ENCODE results near the gene GFY. TPM values are rescaled to one million over a fixed set of nuclear protein-coding genes. Genes with fewer than 3 reads are reported as not detected.
"Not testable (repeated sequence)": the region's sequence is repeated elsewhere in the genome, so short reads cannot be mapped to it uniquely, and the experiment has no call there.

GFY gene
- total RNA-seq, 1 donor from 2014 or later, result not detected

DNA sequence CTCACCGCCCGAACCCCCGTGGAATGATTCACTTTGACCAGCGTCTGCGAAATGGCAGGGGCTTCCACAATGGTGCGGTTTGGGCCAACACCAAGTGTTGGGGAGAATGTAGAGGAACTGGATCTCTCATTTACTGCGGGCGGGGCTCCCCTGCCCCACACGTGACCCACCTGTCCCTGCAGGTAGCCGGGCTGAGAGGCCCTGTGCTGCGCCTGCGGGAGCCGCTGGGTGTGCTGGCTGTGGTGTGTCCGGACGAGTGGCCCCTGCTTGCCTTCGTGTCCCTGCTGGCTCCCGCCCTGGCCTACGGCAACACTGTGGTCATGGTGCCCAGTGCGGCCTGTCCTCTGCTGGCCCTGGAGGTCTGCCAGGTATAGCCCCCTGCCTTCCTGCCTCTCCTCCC lies 43.0 kb downstream of the GFY start:
- DNase-seq (ENCODE audit: extremely low read depth, low read depth, low spot score), result no peak

DNA sequence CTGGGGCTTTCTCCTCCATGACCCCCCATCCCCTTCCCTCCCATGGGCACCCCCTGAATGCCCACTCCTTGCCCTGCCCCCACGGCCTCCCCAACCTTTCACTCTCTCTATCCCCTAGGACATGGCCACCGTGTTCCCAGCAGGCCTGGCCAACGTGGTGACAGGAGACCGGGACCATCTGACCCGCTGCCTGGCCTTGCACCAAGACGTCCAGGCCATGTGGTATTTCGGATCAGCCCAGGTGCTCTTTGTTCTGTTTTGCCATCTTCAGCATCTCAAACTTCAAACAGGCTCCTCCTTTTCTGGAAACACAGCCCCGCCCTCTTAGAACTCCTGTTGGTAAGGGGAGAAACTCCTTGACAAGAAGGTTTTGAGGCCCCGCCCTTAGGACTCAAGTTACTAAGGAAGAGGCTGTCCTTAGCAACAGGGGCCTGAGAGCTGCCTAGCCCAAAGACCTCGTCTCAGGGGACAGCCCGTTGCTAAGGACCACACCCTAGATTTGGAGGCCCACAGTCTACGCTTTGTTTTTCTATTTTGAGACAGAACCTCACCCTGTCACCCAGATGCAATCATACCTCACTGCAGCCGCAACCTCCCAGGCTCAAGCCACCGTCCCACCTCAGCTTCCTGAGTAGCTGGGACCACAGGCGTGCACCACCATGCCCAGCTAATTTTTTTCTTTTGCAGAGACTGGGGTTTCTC lies 43.7 kb downstream of the GFY start:
- DNase-seq (ENCODE audit: extremely low read depth, low read depth, low spot score), result no peak

DNA sequence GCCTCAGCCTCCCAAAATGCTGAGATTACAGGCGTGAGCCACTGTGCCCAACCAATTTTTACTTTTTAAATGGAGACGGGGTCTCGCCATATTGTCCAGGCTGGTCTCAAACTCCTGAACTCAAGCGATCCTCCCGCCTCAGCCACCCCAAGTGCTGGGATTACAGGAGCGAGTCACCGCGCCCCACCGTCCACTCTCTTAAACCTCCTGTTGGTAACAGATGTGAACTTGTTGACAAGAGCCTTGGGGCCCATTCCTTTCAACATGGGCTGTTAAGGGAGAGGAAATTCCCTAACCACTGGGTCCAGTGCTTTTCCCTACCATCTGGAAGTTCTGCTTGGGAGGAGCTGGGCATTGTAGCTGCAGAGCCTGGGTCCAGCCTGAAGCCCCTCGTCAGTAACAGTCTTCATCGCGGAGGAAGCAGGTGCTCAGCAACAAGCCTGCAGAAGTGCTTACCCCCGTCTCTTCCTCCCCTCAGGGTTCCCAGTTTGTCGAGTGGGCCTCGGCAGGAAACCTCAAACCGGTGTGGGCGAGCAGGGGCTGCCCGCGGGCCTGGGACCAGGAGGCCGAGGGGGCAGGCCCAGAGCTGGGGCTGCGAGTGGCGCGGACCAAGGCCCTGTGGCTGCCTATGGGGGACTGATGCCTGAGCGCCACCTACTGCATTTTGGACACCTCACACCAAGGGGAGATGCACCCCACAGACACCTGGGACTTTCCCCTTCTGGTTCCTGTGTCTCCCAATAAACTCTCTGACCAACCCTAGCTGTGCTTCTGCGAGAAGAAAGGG lies 44.8 kb downstream of the GFY start:
- DNase-seq (ENCODE audit: extremely low read depth, low read depth, low spot score), result no peak

DNA sequence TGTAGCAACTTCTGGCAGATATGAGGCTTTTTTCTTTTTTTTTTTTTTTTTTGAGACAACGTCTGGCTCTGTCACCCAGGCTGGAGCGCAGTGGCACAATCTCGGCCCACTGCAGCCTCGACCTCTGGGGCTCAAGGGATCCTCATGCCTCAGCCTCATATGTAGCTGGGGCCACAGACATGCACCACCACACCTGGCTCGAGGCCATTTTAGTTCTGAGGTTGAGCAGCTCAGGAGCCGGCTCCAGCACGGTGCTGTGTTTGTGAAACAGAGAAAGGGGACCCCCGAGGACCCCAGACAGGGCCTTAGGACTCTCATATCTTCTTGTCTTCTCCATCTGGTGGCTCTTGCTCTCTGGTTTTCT lies 45.4 kb downstream of the GFY start:
- DNase-seq (ENCODE audit: extremely low read depth, low read depth, low spot score), result no peak

DNA sequence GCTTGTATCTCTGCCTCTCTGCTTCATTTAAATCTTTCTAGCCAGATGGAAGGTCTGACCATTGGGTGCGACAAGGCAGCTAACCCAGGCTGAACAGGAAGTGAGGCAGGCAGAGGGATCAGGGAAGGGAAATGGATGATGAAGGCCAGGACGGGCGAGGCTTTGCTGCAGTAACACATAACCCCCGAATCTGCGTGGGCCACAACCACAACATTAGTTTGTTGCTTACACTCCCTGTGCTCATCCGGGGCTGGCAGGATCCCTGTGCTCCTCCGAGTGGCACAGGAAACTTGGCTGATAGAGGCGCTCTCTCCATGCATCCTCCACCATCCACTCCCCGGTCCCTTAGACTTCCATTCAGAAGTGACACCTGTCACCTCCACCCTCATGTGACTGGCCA lies 47.7 kb downstream of the GFY start:
- no peak for DNase-seq (ENCODE audit: extremely low read depth, low read depth, low spot score)

DNA sequence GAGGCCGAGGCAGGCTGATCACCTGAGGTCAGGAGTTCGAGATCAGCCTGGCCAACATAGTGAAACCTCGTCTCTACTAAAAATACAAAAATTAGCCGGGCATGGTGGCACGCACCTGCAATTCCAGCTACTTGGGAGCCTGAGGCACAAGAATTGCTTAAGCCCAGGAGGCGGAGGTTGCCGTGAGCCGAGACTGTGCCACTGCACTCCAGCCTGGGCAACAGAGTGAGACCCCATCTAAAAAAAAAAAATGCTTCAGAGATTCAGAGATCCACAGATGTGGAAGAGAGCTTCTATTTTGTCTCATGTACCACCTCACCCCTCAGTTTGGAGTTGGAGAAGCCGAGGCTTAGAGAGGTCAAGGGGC lies 48.3 kb downstream of the GFY start:
- DNase-seq (ENCODE audit: extremely low read depth, low read depth, low spot score), result not testable (repeated sequence)

DNA sequence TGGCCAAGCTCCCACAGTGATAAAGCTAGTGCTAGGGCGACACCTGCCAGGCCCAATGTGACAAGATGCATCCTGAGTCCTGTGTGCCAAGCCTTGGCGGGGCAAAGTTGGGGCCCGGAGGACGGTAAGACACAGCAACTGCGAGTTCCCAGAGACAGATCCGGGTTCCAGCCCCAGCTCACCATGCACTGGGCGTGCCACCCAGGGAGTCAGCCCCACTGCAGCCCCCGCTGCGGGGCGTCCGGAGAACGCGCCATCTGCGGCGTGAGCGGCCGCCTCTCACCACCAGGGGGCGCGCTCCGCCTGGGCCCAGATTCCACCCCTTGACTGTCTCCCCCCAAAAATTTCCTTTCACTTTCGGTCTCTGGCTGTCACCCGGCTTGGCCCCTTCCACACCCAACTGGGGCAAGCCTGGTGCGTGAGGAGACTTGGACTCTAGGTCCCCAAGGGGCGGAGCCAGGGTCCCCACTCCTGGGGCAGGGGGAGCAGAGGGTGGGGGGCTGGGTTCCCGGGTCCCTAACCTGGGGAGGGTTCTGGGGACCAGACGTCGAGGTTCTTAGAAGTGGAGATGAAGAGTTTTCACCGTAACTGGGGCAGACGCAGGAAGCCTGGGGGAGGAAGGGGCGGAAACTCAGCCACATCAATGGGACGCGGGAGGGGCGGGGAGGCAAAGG lies 48.8 kb downstream of the GFY start, which contains the start of gene FLT3LG:
Gene FLT3LG, plus strand, starts transcription at position 348 of the 674 bp plus-strand sequence. CDS start 425 bp downstream, outside the sequence.
- DNase-seq (ENCODE audit: extremely low read depth, low read depth, low spot score), result no peak

DNA sequence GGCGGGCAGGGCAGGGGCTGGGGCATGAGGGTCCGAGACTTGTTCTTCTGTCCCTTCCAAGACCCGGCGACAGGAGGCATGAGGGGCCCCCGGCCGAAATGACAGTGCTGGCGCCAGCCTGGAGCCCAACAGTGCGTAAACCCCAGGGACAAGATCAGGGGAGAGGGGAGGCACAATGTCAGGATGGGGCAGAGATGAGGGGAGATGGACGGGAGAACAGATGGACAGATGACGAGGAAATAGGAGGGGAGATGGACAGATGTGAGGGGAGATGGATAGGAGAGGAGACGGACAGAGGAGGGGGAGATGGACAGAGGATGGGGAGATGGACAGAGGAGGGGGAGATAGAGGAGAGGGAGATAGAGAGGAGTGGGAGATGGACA lies 49.3 kb downstream of the GFY start:
- no peak for DNase-seq (ENCODE audit: extremely low read depth, low read depth, low spot score)

DNA sequence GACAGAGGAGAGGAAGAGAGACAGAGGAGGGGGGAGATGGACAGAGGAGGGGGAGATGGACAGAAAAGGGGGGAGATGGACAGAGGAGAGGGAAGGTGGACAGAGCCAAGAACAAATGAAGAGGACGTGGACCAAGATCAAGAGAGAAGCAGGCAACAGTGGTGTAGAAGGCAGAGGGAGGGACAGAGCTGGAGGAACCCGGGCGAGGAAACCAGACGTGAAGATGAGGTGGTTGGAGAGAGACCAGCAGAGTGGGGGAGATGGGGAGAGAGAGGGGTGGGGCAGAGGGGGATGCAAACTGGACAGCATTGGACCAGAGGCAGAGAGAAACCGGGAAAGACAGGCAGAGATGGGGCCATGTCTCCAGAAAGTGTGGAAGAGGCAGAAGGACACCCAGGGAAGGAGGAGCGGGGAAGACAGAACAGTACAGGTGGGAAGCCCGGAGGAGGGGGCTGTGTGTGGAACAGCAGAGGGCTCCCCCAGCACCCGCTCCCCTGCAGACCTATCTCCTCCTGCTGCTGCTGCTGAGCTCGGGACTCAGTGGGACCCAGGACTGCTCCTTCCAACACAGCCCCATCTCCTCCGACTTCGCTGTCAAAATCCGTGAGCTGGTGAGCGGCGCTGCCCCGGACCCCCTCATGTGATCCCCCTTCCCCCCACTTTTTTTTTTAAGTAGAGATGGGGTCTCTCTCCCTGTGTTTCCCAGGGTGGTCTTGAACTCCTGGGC lies 50.2 kb downstream of the GFY start:
- DNase-seq (ENCODE audit: extremely low read depth, low read depth, low spot score), result no peak

DNA sequence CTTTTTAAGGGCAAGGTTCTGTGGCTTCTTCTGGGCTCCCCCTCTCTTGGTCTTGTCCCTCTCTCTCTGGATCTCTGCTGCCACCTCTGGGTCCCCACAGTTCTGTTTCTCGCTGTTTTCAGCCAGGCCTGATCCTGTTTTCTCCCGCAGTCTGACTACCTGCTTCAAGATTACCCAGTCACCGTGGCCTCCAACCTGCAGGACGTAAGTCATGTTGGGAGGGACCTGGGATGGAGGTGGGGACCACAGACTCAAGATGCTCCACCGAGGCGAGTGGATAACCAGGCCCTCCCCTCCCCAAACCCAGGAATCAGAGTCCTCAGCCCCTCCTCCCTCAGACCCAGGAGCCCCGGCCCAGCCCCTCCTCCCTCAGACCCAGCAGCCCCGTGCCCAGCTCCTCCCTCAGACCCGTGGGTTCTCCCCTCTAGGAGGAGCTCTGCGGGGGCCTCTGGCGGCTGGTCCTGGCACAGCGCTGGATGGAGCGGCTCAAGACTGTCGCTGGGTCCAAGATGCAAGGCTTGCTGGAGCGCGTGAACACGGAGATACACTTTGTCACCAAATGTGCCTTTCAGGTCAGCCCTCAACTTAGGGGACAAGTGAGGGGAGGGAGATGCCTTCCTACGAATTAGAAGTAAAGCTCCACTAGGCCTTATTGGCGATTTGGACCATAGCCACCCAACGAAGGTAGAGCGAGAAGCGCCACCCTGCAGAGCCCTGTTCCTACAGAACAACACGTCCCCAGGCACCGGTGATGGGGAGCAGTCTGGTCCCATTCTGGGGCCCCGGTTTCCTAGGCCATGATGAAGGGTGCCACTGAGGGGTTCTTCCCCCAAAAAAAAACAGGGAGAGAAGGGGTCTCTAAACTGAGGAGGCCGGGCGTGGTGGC lies 51.0 kb downstream of the GFY start:
- DNase-seq (ENCODE audit: extremely low read depth, low read depth, low spot score), result no peak

Other genes starting within 250 kb of the GFY start
- 1.3 and 2.3 TPM in 2 replicates for gene SLC6A16, start 100.2 kb upstream of the GFY start, total RNA-seq
- not detected in 2 replicates for gene CD37, start 90.0 kb upstream of the GFY start, total RNA-seq
- 55.2 and 58.0 TPM in 2 replicates for gene TEAD2, start 63.0 kb upstream of the GFY start, total RNA-seq
- gene DKKL1, start 61.5 kb upstream of the GFY start, total RNA-seq, result 0.19 and 1.6 TPM in 2 replicates
- gene KASH5, start 37.1 kb upstream of the GFY start, total RNA-seq, result not detected in 2 replicates
- not detected in 2 replicates for gene PTH2, start 1.9 kb upstream of the GFY start, total RNA-seq
- not detected in 2 replicates for gene SLC17A7, start 16.1 kb downstream of the GFY start, total RNA-seq
- gene PIH1D1, start 26.4 kb downstream of the GFY start, total RNA-seq, result 66.3 and 85.3 TPM in 2 replicates
- 50.8 and 51.3 TPM in 2 replicates for gene ALDH16A1, start 27.8 kb downstream of the GFY start, total RNA-seq
- gene FLT3LG, start 48.8 kb downstream of the GFY start, total RNA-seq, result 3.1 and 4.4 TPM in 2 replicates
- gene RPL13A, start 62.2 kb downstream of the GFY start, total RNA-seq, result 1,767 and 2,462 TPM in 2 replicates
- gene RPS11, start 71.0 kb downstream of the GFY start, total RNA-seq, result 3,090 and 4,095 TPM in 2 replicates
- 167 and 217 TPM in 2 replicates for gene FCGRT, start 87.3 kb downstream of the GFY start, total RNA-seq
- gene RCN3, start 102.6 kb downstream of the GFY start, total RNA-seq, result 71.5 and 95.5 TPM in 2 replicates
- gene NOSIP, start 155.2 kb downstream of the GFY start, total RNA-seq, result 79.9 and 91.1 TPM in 2 replicates
- 1.6 and 12.2 TPM in 2 replicates for gene PRRG2, start 155.9 kb downstream of the GFY start, total RNA-seq
- gene PRR12, start 165.8 kb downstream of the GFY start, total RNA-seq, result 13.4 and 26.1 TPM in 2 replicates
- 110 and 120 TPM in 2 replicates for gene RRAS, start 214.8 kb downstream of the GFY start, total RNA-seq
- gene SCAF1, start 216.8 kb downstream of the GFY start, total RNA-seq, result 47.0 and 68.6 TPM in 2 replicates
- 36.9 and 46.9 TPM in 2 replicates for gene IRF3, start 240.5 kb downstream of the GFY start, total RNA-seq
- 18.6 and 21.2 TPM in 2 replicates for gene BCL2L12, start 240.5 kb downstream of the GFY start, total RNA-seq

Measured in glomerular endothelial cell (primary cell).